HG03196 (cell line): ENCODE data around the gene C1GALT1C1L.
"Not testable (repeated sequence)": the region's sequence is repeated elsewhere in the genome, so short reads cannot be mapped to it uniquely, and the experiment has no call there.

Experiments
- ATAC-seq: cut with Tn5 transposase; IDR thresholded peaks from one replicate; pipeline ENCODE4 v1.9.1; 2021; ENCODE audit not compliant: unreplicated experiment

The C1GALT1C1L gene

DNA sequence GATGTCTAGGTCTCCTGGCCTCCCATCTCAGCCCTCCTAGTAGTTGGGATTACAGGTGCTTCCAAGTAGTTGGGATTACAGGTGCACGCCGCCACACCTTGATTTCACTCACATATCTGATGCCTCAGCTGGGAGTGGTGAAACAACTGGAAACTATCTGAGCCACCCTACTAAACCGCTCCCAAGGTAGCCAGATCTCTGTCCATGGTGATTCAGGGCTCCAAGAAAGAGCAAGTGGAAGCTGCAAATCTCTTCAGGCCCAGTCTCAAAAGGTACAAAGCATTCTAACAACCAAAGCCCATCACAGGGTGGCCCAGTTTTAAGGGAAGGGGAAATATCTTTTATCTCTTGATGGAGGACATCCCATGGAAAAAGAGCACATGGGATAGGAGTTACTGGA, 19.0 kb downstream of the C1GALT1C1L start:
- no peak for ATAC-seq

DNA sequence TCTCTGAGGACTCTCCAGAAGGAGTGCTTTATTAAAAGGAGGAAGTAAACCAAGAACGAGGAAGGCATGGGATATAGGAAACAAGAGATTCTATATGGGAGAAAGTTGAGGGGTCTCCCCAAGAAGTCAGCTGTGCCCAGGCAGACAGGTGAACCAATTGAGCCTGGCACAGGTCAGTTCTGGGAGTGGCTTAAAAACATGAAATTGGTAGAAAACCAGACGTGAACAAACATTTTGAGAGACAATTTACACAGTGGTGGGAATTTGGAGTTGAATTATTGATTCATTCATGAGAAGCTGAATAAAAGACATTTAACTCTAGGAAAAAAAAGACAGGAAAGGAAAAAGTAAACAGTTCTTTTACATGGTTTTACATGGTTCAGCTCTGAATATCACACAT, 22.7 kb downstream of the C1GALT1C1L start:
- no peak for ATAC-seq

GRCh38 chr2:43648994-43649701, 27.1 kb downstream of the C1GALT1C1L start:
- no peak for ATAC-seq

DNA sequence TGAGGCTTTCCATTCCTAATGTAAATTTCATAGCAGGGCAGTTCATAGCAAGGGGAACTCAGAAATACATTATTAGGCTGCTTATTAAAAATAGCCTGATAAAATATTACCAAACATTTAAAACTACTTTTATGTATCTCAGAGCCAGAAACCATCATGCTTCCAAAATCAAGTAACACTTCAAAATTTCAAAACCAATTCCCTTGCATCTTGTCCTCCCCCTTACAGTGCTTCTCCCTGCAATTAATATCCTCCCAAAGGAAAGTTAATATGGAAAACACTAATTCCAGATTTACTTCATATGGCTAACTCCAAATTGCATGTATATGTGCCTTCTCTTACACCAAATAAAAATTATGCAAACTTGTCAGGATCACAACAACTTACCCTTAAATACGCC, 32.5 kb downstream of the C1GALT1C1L start:
- no peak for ATAC-seq

GRCh38 chr2:43642363-43642762, 33.9 kb downstream of the C1GALT1C1L start:
- no peak for ATAC-seq

- ATAC-seq, result peak; percentile 99
These were observed 39.0 kb downstream of the C1GALT1C1L start, which contains the start of gene PLEKHH2 for GRCh38 chr2:43637030-43637803. PLEKHH2 (plus strand) TSS chr2:43637260; CDS start chr2:43644674, 7,414 bp downstream.

DNA sequence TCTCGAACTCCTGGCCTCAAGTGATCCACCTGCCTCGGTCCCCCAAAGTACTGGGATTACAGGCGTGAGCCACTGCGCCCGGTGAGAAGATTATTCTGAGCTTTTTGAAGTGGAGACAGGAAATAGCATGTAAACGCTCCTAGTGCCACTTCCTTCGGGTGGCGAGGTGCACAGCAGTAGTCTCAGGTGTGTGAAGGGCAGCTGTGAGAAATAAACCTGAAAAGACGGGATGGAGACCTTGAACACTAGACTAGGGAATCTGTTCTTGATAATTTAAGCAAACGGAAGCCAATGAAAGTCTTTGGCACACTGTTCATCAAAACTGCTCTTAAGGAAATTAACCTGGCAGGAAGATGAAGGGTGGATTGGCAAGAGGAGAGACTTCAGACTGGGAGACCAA, 39.6 kb downstream of the C1GALT1C1L start:
- no peak for ATAC-seq

DNA sequence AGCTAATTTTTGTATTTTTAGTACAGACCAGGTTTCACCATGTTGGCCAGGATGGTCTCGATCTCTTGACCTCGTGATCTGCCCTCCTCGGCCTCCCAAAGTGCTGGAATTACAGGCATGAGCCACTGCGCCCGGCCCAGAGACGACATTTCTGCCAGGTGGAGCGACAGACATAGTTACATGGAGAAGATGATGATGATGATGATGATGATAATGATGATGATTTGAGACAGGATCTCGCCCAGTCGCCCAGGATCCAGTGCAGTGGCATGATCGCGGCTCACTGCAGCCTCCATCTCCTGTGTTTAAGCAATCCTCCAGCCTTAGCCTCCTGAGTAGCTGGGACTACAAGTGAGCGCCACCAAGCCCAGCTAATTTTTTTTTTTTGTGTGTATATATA, 40.1 kb downstream of the C1GALT1C1L start:
- ATAC-seq, result not testable (repeated sequence)

- ATAC-seq, result no peak
These were observed 41.5 kb downstream of the C1GALT1C1L start for GRCh38 chr2:43634604-43635306.

DNA sequence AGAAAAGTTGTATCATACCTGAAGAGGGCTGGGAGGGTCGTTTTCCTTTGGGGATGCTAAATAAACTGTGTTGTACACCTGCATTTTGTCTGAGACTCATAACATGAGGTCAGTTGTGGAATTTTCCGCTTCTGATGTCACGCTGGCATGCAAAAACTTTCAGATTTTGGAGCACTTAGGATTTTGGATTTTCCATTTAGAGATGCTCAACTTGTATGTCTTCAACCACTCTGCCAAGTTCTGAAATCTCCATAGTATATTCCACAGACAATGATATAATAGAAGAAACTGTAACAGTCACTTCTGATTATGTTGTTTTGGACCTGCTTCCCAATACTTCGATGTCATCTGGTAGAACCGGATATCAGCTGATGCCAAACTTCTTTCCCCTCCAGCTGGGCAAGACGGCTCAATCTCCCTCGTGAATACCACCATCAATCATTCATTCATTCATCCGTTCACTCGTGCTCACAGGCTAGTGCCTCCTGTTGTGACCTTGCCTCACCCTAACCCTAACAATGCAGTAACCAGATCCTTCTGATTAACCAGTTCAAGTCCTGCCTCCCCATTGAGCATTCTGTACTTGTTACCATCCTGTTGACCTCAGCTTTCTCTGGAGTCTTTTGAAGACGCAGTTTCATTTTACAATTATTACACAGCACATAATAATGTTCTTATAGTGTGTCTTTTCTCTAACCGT, 44.5 kb downstream of the C1GALT1C1L start:
- ATAC-seq, result no peak
